Measurements from ENCODE around the gene TMEM37. TPM values are rescaled to one million over a fixed set of nuclear protein-coding genes. Genes with fewer than 3 reads are reported as not detected.

Gene TMEM37
- total and polyA plus RNA-seq, 8 donors = 15.3 to 31.2 (median 28.0) TPM

DNA sequence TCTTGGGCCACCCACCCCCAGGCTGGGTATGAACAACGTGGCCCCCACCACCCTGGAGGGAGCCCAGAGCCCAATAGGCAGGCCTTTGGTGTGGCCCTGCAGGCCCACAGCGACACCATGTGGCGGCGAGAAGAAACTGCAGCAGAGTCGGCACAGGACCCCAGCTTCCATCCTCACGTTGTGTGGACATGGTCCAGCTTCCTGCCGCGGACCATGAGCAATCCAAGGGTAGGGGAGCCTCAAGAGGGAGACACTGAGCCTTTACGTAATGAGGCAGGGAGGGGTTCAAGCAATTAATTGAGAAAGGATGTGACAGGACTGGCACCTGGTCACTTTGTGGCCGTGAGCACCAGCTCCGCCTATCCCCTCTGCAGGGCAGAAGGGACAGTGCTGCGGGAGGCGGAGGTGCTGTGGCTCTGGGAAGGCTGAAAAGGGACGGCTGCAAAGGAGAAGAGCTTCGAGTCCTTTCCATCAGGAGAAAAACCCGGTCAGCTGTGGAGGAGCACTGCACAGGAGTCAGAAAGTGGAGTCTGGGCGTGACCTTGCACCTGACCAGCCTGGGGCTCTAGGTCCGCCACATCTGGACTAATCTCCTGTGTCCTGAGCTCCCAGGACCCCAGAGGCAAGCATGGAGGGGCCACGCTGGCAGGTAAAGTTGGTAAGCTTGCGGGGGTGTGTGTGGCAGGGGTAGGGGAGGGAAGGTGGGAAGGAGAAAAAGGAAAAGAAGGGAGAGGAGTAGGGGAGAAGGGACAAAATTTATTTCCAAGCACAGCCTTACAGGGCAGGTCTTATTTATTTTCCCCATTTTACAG lies 44.9 kb downstream of the TMEM37 start:
- peak; percentile 95 to 98 for TF ChIP-seq CTCF (IDR thresholded peaks at IDR 0.05)
- peak in 3 of 4 donors; percentile 57 to 83 (median 75) for DNase-seq
- ATAC-seq = peak; percentile 93
- no peaks in the 10 kb centered on the region for H3K4me1 ChIP-seq
- H3K4me3 ChIP-seq = no peak overlapping the region
- H3K9me3 ChIP-seq = no peaks in the 10 kb centered on the region
- H3K27ac ChIP-seq = no peak overlapping the region
- H3K27me3 ChIP-seq = no peaks in the 10 kb centered on the region
- H3K36me3 ChIP-seq = no peaks in the 10 kb centered on the region
- intact Hi-C loops (cut with DNase I) = loop anchor here (2.0 to 10.0 kb wide), 2 partner anchors 70 to 72 kb away; no protein-coding TSS in a partner anchor

- DNase-seq (no peak), ATAC-seq (no peak)
- no peaks in the 10 kb centered on the region for H3K27me3 ChIP-seq
- intact Hi-C loops (cut with DNase I) = loop anchor here (2.0 to 10.0 kb wide), 2 partner anchors 70 to 72 kb away; no protein-coding TSS in a partner anchor
- no peak for TF ChIP-seq CTCF (IDR thresholded peaks at IDR 0.05)
- no peaks in the 10 kb centered on the region for H3K9me3 ChIP-seq
- H3K27ac ChIP-seq = no peak overlapping the region
- peaks cover 0 to 3% of the 10 kb centered on the region in 2 donors for H3K4me1 ChIP-seq
- no peaks in the 10 kb centered on the region for H3K36me3 ChIP-seq
- no peak overlapping the region for H3K4me3 ChIP-seq
Observed at GRCh38 chr2:119477113-119477505, 45.5 kb downstream of the TMEM37 start.

DNA sequence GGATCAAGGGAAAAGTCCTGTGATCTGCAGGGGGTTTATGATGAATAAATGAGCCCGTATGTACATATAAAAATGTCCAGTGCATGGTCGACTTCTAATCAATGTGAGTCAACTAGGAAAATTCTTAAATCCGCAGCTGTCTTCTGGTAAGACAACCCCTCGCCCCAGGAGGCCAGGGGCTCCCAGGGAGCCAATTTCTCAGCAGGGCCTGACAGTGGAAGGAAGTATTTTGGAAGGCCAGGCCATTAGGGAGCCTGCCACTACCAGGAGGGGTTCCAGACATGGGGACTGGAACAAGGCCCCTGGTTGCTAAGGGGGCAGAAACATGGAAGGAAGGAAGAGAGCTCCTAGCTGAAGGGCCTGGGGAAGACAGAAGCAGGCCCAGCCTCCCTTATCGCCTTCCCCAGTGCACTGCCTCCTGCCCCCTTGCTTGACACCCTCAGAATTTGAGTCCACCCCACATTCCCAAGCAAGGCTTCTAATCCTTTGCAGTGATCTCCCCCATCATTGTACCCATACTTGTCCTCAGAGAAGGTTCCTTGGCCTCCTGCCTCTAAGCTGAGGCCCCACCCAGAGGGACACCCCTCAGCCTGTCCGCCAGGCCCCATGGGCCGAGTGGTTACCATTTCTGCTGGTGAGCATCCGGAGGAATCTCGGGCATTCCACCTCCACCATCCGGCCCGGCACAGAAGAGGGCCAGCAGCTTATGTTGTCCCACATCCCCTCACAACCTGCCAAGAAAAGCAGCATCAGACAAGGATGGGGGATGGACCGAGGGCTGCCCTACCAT lies 46.7 kb downstream of the TMEM37 start:
- H3K36me3 ChIP-seq = no peaks in the 10 kb centered on the region
- ATAC-seq (no peak), DNase-seq (no peak)
- H3K9me3 ChIP-seq = no peaks in the 10 kb centered on the region
- no peak for TF ChIP-seq CTCF (IDR thresholded peaks at IDR 0.05)
- H3K4me1 ChIP-seq = peaks cover 0 to 7% of the 10 kb centered on the region in 2 donors
- H3K27ac ChIP-seq = no peak overlapping the region
- no peaks in the 10 kb centered on the region for H3K27me3 ChIP-seq
- intact Hi-C loops (cut with DNase I) = loop anchor here in 1 of 2 donors (10.0 kb wide), 1 partner anchor 74 kb away; no protein-coding TSS in a partner anchor
- H3K4me3 ChIP-seq = no peak overlapping the region

DNA sequence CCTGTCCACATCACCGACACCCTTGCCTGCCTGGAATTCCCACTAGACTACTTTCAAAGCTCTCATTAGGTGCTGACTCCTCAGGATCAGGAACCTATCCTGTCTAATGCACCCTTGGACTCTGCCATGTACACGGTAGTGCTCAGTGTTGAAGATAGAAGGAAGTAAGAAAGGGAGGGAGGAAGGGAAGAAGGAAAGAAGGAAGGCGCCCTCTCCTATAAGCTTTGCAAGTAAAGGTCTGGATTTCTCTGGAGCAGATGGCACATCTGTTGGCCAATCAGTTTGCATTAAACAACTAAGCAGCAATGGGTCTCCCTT lies 47.3 kb downstream of the TMEM37 start:
- Histone ChIP-seq H3K9me3 (no peaks in the 10 kb centered on the region), H3K4me3 (no peak overlapping the region), H3K27ac (no peak overlapping the region), H3K4me1 (peaks cover 0 to 7% of the 10 kb centered on the region in 2 donors), H3K36me3 (no peaks in the 10 kb centered on the region), H3K27me3 (no peaks in the 10 kb centered on the region)
- no peak for TF ChIP-seq CTCF (IDR thresholded peaks at IDR 0.05)
- intact Hi-C loops (cut with DNase I) = loop anchor here in 1 of 2 donors (10.0 kb wide), 1 partner anchor 74 kb away; no protein-coding TSS in a partner anchor
- ATAC-seq (no peak), DNase-seq (no peak)

- intact Hi-C loops (cut with DNase I) = no loop called here
- no peaks in the 10 kb centered on the region for H3K9me3 ChIP-seq
- H3K4me1 ChIP-seq = peaks cover 2 to 7% of the 10 kb centered on the region in 2 donors
- H3K36me3 ChIP-seq = no peaks in the 10 kb centered on the region
- no peak for ATAC-seq
- no peak for DNase-seq
- no peak for TF ChIP-seq CTCF (IDR thresholded peaks at IDR 0.05)
- H3K27me3 ChIP-seq = no peaks in the 10 kb centered on the region
- no peak overlapping the region for H3K4me3 ChIP-seq
- H3K27ac ChIP-seq = no peak overlapping the region
Observed at GRCh38 chr2:119480184-119480583, 48.5 kb downstream of the TMEM37 start.
